ENCODE measurements around the gene ZPBP2.

GRCh38 chr17:39861235-39861634 is 6.8 kb upstream of the ZPBP2 start:
- TF ChIP-seq CTCF (optimal IDR thresholded peaks at IDR 0.05 in 1 of 3, IDR thresholded peaks at IDR 0.05 in 1 of 3, conservative IDR thresholded peaks at IDR 0.05 in 1 of 3; ENCODE audit: extremely low read depth in 1 of 3, insufficient read depth in 2 of 3, low read length in 3 of 3) (no peak), EZH2 (IDR thresholded peaks at IDR 0.05; ENCODE audit: low read length) (no peak)

Measured in keratinocyte (primary cell).